ENCODE measurements around the gene APEH.
A peak's percentile ranks its signal among the peaks of the same experiment; 100 is the strongest.

- TF ChIP-seq EZH2 (IDR thresholded peaks at IDR 0.05; ENCODE audit: borderline replicate concordance, low read depth, low read length), result no peak
- peak in 2 of 3 experiments; percentile 20 to 29; a peak in 2 of 6 replicates for TF ChIP-seq CTCF (IDR thresholded peaks at IDR 0.05 in 2 of 3, conservative IDR thresholded peaks at IDR 0.05 in 1 of 3; ENCODE audit: insufficient read depth in 2 of 3, low read depth in 1 of 3, low read length in 3 of 3)
- no peak for TF ChIP-seq CEBPB (tag; IDR thresholded peaks at IDR 0.05)
- TF ChIP-seq TAF1 (IDR thresholded peaks at IDR 0.05; ENCODE audit: control insufficient read depth, extremely low read depth, insufficient read depth, low read length, severe bottlenecking), result no peak
- no peak for TF ChIP-seq TARDBP (IDR thresholded peaks at IDR 0.05)
- no peak for TF ChIP-seq ZNF217 (CRISPR knock-in tag; IDR thresholded peaks at IDR 0.05)
- TF ChIP-seq JUNB (CRISPR knock-in tag; conservative IDR thresholded peaks at IDR 0.05), result no peak
- no peak for TF ChIP-seq SPI1 (IDR thresholded peaks at IDR 0.05; ENCODE audit: borderline replicate concordance, low read depth, low read length)
- TF ChIP-seq SIN3A (IDR thresholded peaks at IDR 0.05; ENCODE audit: borderline replicate concordance in 2 of 2, control insufficient read depth in 1 of 2, low read depth in 2 of 2, low read length in 2 of 2), result no peak
- no peak for TF ChIP-seq GTF2F1 (IDR thresholded peaks at IDR 0.05; ENCODE audit: low read depth, low read length)
- TF ChIP-seq POLR2AphosphoS5 (IDR thresholded peaks at IDR 0.05; ENCODE audit: control insufficient read depth, insufficient read depth, low read depth, low read length), result no peak
- no peak for TF ChIP-seq MAX (CRISPR knock-in tag; IDR thresholded peaks at IDR 0.05)
- no peak for TF ChIP-seq DEAF1 (CRISPR knock-in tag; IDR thresholded peaks at IDR 0.05)
These were observed 26.4 kb downstream of the APEH start for GRCh38 chr3:49700453-49701128.
